HCT116 (cell line): ENCODE results near the gene ABCC2. TPM values are rescaled to one million over a fixed set of nuclear protein-coding genes. Genes with fewer than 3 reads are reported as not detected.

ENCODE experiments used
- ATAC-seq: fragments of 200-7000 bp; cut with Tn5 transposase; 2 replicates; pipeline ENCODE4 v1.9.1; 2020; ENCODE audit warnings: mild to moderate bottlenecking, moderate library complexity
- BruUV-seq: library from RNA; stranded (reverse); fragments of 400-500 nt; replicated peaks from 2 replicates; lab custom pipeline; 2021; lab: Mats Ljungman, UMichigan
- CTCF ChIA-PET: fragments of 300-600 bp; sonication (Branson Sonifier 250); formaldehyde crosslinking; loops from one replicate; lab custom pipeline; 2021; ENCODE audit warnings: antibody characterized with exemption; lab: Charles Lee
- POLR2A ChIA-PET: fragments of 300-600, 350-600 bp; sonication (Branson Sonifier 250); formaldehyde crosslinking; loops from one replicate; lab custom pipeline; 2021; ENCODE audit warnings: antibody characterized with exemption; lab: Charles Lee
- RAD21 ChIA-PET, 2 experiments: fragments of 300-600 bp; sonication (Branson Sonifier 250); formaldehyde crosslinking; loops; one replicate each; lab custom pipeline; 2023; ENCODE audit warnings: low total read pairs in 2 of 2; ENCODE audit not compliant: uncharacterized antibody in 2 of 2, unreplicated experiment in 2 of 2, low non-redundant PET in 1 of 2; lab: Charles Lee
- DNase-seq: peaks from one replicate; pipeline ENCODE4 v3.0.0-alpha.2; 2010; ENCODE audit warnings: low read depth, low spot score
- H2AFZ ChIP-seq: fragments of 200-600 bp; shearing (Covaris generic), sonication (generic); 2 replicates; pipeline ENCODE4 v1.6.1; 2017; ENCODE audit warnings: low read depth, mixed run types, mixed read lengths, antibody characterized with exemption, low read length; ENCODE audit not compliant: poor library complexity, severe bottlenecking
- H3K27ac ChIP-seq: 2 replicates; pipeline ENCODE4 v1.5.1; 2012; ENCODE audit warnings: low read depth, low read length
- H3K27me3 ChIP-seq: fragments of 200-600 bp; sonication (generic); 2 replicates; pipeline ENCODE4 v1.6.1; 2016; ENCODE audit warnings: mixed run types, low read length, mixed read lengths; ENCODE audit not compliant: insufficient read depth
- H3K36me3 ChIP-seq, 2 experiments: fragments of 200-500 bp in 1 of 2; fragments of 200-600 bp in 1 of 2; sonication (Bioruptor generic) in 1 of 2; sonication (generic) in 1 of 2; 2 replicates each; pipeline versions ENCODE4 v1.5.1 to v1.6.1; 2014 to 2016; ENCODE audit warnings: low read length in 2 of 2, inconsistent platforms in 1 of 2, mixed read lengths in 1 of 2, mixed run types in 1 of 2; ENCODE audit not compliant: insufficient read depth in 2 of 2, control insufficient read depth in 1 of 2
- H3K4me1 ChIP-seq, 2 experiments: fragments of 200-600 bp in 1 of 2; sonication (generic) in 1 of 2; 2 replicates each; pipeline versions ENCODE4 v1.5.1 to v1.6.1; 2012 to 2017; ENCODE audit warnings: low read length in 2 of 2, inconsistent platforms in 1 of 2, mild to moderate bottlenecking in 1 of 2, mixed read lengths in 1 of 2, mixed run types in 1 of 2, moderate library complexity in 1 of 2; ENCODE audit not compliant: insufficient read depth in 2 of 2, control insufficient read depth in 1 of 2
- H3K4me2 ChIP-seq: fragments of 200-600 bp; sonication (generic); 2 replicates; pipeline ENCODE4 v1.6.1; 2017; ENCODE audit warnings: mixed run types, low read length, mixed read lengths
- H3K4me3 ChIP-seq, 2 experiments: fragments of 200-600 bp in 1 of 2; sonication (generic) in 1 of 2; replicated peaks in 1 of 2; 2 replicates each; pipeline ENCODE4 v1.5.1; 2011 to 2016; ENCODE audit warnings: low read length in 2 of 2, control low read depth in 1 of 2, low read depth in 1 of 2, mild to moderate bottlenecking in 1 of 2, mixed read lengths in 1 of 2, mixed run types in 1 of 2
- H3K79me2 ChIP-seq: fragments of 200-600 bp; sonication (generic); 2 replicates; pipeline ENCODE4 v1.6.1; 2017; ENCODE audit warnings: mild to moderate bottlenecking, mixed run types, low read length, moderate library complexity, mixed read lengths; ENCODE audit not compliant: insufficient read depth
- H3K9ac ChIP-seq: fragments of 200-600 bp; sonication (generic); 2 replicates; pipeline ENCODE4 v1.6.1; 2016; ENCODE audit warnings: low read length, mixed read lengths
- H3K9me2 ChIP-seq: fragments of 200-600 bp; sonication (generic), shearing (Covaris generic); 2 replicates; pipeline ENCODE4 v1.6.1; 2017; ENCODE audit warnings: mixed run types, mild to moderate bottlenecking, moderate library complexity; ENCODE audit not compliant: insufficient read depth
- H3K9me3 ChIP-seq, 2 experiments: fragments of 200-500 bp in 1 of 2; fragments of 200-600 bp in 1 of 2; sonication (Bioruptor generic) in 1 of 2; sonication (generic) in 1 of 2; 2 replicates each; pipeline ENCODE4 v1.6.1; 2014 to 2017; ENCODE audit warnings: low read length in 2 of 2, mixed read lengths in 2 of 2, inconsistent platforms in 1 of 2, low read depth in 1 of 2, mild to moderate bottlenecking in 1 of 2, mixed run types in 1 of 2, moderate library complexity in 1 of 2; ENCODE audit not compliant: control insufficient read depth in 1 of 2, insufficient read depth in 1 of 2
- H4K20me1 ChIP-seq: fragments of 200-600 bp; sonication (generic), shearing (Covaris generic); 2 replicates; pipeline ENCODE4 v1.6.1; 2017; ENCODE audit warnings: mixed run types, mild to moderate bottlenecking, moderate library complexity; ENCODE audit not compliant: insufficient read depth
- CBX3 ChIP-seq: IDR thresholded peaks from 2 replicates; pipeline ENCODE4 v1.6.1; 2012; ENCODE audit warnings: low read depth
- CEBPB ChIP-seq: IDR thresholded peaks from 2 replicates; pipeline ENCODE4 v1.6.1; 2012; ENCODE audit warnings: low read depth
- CTCF ChIP-seq, 3 experiments: fragments of 200-600 bp in 1 of 3; sonication (generic) in 1 of 3; IDR thresholded peaks in 2 of 3; conservative IDR thresholded peaks in 1 of 3; 2 replicates each; pipeline ENCODE4 v1.5.1; 2012 to 2017; ENCODE audit warnings: low read depth in 2 of 3, low read length in 2 of 3, antibody characterized with exemption in 1 of 3, borderline replicate concordance in 1 of 3, control low read depth in 1 of 3, mild to moderate bottlenecking in 1 of 3, mixed read lengths in 1 of 3, mixed run types in 1 of 3, moderate library complexity in 1 of 3; ENCODE audit not compliant: insufficient read depth in 1 of 3
- EGR1 ChIP-seq: IDR thresholded peaks from 2 replicates; pipeline ENCODE4 v1.6.1; 2012; ENCODE audit warnings: low read depth
- EZH2 ChIP-seq: fragments of 200-600 bp; sonication (generic); IDR thresholded peaks from 2 replicates; pipeline ENCODE4 v1.6.1; 2017; ENCODE audit warnings: antibody characterized with exemption, mixed run types
- JUND ChIP-seq: IDR thresholded peaks from 2 replicates; pipeline ENCODE4 v1.6.1; 2012
- MAX ChIP-seq: IDR thresholded peaks from 2 replicates; pipeline ENCODE4 v1.6.1; 2012
- POLR2A ChIP-seq: IDR thresholded peaks from 2 replicates; pipeline ENCODE4 v1.7.0; 2011; ENCODE audit warnings: borderline replicate concordance; ENCODE audit not compliant: insufficient read depth, insufficient read length; ENCODE audit errors: extremely low read depth
- SIN3A ChIP-seq: IDR thresholded peaks from 2 replicates; pipeline ENCODE4 v1.6.1; 2012; ENCODE audit warnings: low read depth
- SRF ChIP-seq: IDR thresholded peaks from 2 replicates; pipeline ENCODE4 v1.6.1; 2012; ENCODE audit warnings: low read depth
- TCF7L2 ChIP-seq: IDR thresholded peaks from 2 replicates; pipeline ENCODE4 v1.7.0; 2011; ENCODE audit warnings: borderline replicate concordance, inconsistent platforms; ENCODE audit not compliant: insufficient read depth, insufficient read length; ENCODE audit errors: extremely low read depth
- YY1 ChIP-seq: IDR thresholded peaks from 2 replicates; pipeline ENCODE4 v1.6.1; 2011; ENCODE audit warnings: low read length, low read depth, moderate library complexity, mild to moderate bottlenecking; ENCODE audit not compliant: insufficient replicate concordance; ENCODE audit errors: extremely low read depth
- ZNF274 ChIP-seq: fragments of 200-500 bp; sonication (Bioruptor generic); IDR thresholded peaks from 2 replicates; pipeline ENCODE4 v1.6.1; 2014; ENCODE audit warnings: mild to moderate bottlenecking, low read depth, low read length, inconsistent platforms
- intact Hi-C: fragments of 100-400 bp; cut with micrococcal nuclease; formaldehyde crosslinking; loops from 2 replicates; pipeline ENCODE4 v1.10.0; 2022
- total RNA-seq: library from RNA; stranded (reverse); gene quantifications from one replicate; pipeline ENCODE4 v1.2.1, GENCODE V29; 2021; ENCODE audit not compliant: unreplicated experiment

ABCC2 gene
- total RNA-seq, 1 experiment from 2014 or later, result 88.2 TPM

GRCh38 chr10:99756159-99756558, 26.3 kb upstream of the ABCC2 start:
- no peaks in the 10 kb centered on the region for H4K20me1 ChIP-seq
- no TSS peak for BruUV-seq
- H3K4me1 ChIP-seq, result peaks cover 33 to 40% of the 10 kb centered on the region in 2 experiments

More at GRCh38 chr10:99756159-99756558, 26.3 kb upstream of the ABCC2 start:
- H3K4me3 ChIP-seq, result no peak overlapping the region
- H3K79me2 ChIP-seq, result 0 out of 2 replicates have a peak, but pooled peaks cover 7% of the 10 kb centered on the region
- peaks cover 63 to 64% of the 10 kb centered on the region in 2 experiments for H3K36me3 ChIP-seq
- CTCF ChIA-PET, result no interaction called here
- TF ChIP-seq CTCF (IDR thresholded peaks at IDR 0.05 in 2 of 3, conservative IDR thresholded peaks at IDR 0.05 in 1 of 3; ENCODE audit: borderline replicate concordance in 1 of 3, insufficient read depth in 1 of 3, low read depth in 2 of 3, low read length in 2 of 3), result no peak
- no peak for TF ChIP-seq EZH2
- TF ChIP-seq MAX, result no peak
- TF ChIP-seq YY1, result no peak
- no peak for TF ChIP-seq POLR2A
- TF ChIP-seq ZNF274, result no peak
- no peak for TF ChIP-seq JUND
- no peak for TF ChIP-seq CBX3
- no peak for TF ChIP-seq SRF
- TF ChIP-seq EGR1, result no peak
- TF ChIP-seq TCF7L2, result no peak
- no peak for TF ChIP-seq CEBPB
- no peak for TF ChIP-seq SIN3A
- no peaks in the 10 kb centered on the region for H3K27me3 ChIP-seq
- no peaks in the 10 kb centered on the region for H3K9me3 ChIP-seq
- H3K27ac ChIP-seq, result no peak overlapping the region
- POLR2A ChIA-PET, result no interaction called here
- H3K4me2 ChIP-seq, result no peak overlapping the region
- ATAC-seq, result no peak
- intact Hi-C loops, result no loop called here
- no peak overlapping the region for H2AFZ ChIP-seq
- no peak overlapping the region for H3K9ac ChIP-seq
- H3K9me2 ChIP-seq, result no peaks in the 10 kb centered on the region
- RAD21 ChIA-PET, result no interaction called here
- no peak for DNase-seq
